Neural cell (in vitro differentiated cells): Measurements from ENCODE around the gene PDCD1. TPM values are rescaled to one million over a fixed set of nuclear protein-coding genes. Genes with fewer than 3 reads are reported as not detected.
"Not testable (repeated sequence)": the region's sequence is repeated elsewhere in the genome, so short reads cannot be mapped to it uniquely, and the experiment has no call there.

ENCODE experiments used
- H2AFZ ChIP-seq: fragments of 200-600, 300-800 bp; sonication (generic), shearing (Covaris generic); 2 replicates; pipeline ENCODE4 v1.6.0; 2014; ENCODE audit warnings: low read depth, mild to moderate bottlenecking, antibody characterized with exemption, low read length, moderate library complexity
- H3F3A ChIP-seq: fragments of 200-600 bp; shearing (Covaris generic); 2 replicates; pipeline ENCODE4 v1.6.1; 2016; ENCODE audit warnings: mild to moderate bottlenecking, moderate library complexity, mixed read lengths, antibody characterized with exemption, low read length; ENCODE audit not compliant: insufficient read depth, poor library complexity, severe bottlenecking
- H3K27ac ChIP-seq: fragments of 200-600, 300-800 bp; sonication (generic), shearing (Covaris generic); 2 replicates; pipeline ENCODE4 v1.5.1; 2014; ENCODE audit warnings: mild to moderate bottlenecking, low read length, moderate library complexity
- H3K27me3 ChIP-seq: fragments of 300-800, 200-600 bp; sonication (generic), shearing (Covaris generic); 2 replicates; pipeline ENCODE4 v1.6.0; 2014; ENCODE audit warnings: mild to moderate bottlenecking, low read depth, low read length, moderate library complexity; ENCODE audit not compliant: insufficient read depth
- H3K36me3 ChIP-seq: fragments of 300-800, 200-600 bp; sonication (generic), shearing (Covaris generic); 2 replicates; pipeline ENCODE4 v1.5.1; 2014; ENCODE audit warnings: mild to moderate bottlenecking, antibody characterized with exemption, low read length, moderate library complexity; ENCODE audit not compliant: insufficient read depth
- H3K4me2 ChIP-seq: fragments of 300-800, 200-600 bp; sonication (generic), shearing (Covaris generic); 2 replicates; pipeline ENCODE4 v1.6.0; 2014; ENCODE audit warnings: mild to moderate bottlenecking, low read length
- H3K4me3 ChIP-seq: fragments of 300-800, 200-600 bp; sonication (generic), shearing (Covaris generic); 2 replicates; pipeline ENCODE4 v1.5.1; 2014; ENCODE audit warnings: mild to moderate bottlenecking, low read length, moderate library complexity
- H3K79me2 ChIP-seq: fragments of 200-600 bp; shearing (Covaris generic); replicated peaks from 2 replicates; pipeline ENCODE4 v1.6.0; 2014; ENCODE audit warnings: mild to moderate bottlenecking, low read length, moderate library complexity; ENCODE audit not compliant: insufficient read depth
- H3K9ac ChIP-seq: fragments of 300-800, 200-600 bp; sonication (generic), shearing (Covaris generic); 2 replicates; pipeline ENCODE4 v1.6.1; 2016; ENCODE audit warnings: mild to moderate bottlenecking, low read length, mixed read lengths
- H3K9me2 ChIP-seq: fragments of 200-600 bp; shearing (Covaris generic); 2 replicates; pipeline ENCODE4 v1.6.1; 2016; ENCODE audit warnings: mild to moderate bottlenecking, low read length, mixed read lengths; ENCODE audit not compliant: insufficient read depth
- H3K9me3 ChIP-seq: fragments of 200-600, 300-800 bp; sonication (generic), shearing (Covaris generic); 2 replicates; pipeline ENCODE4 v1.6.1; 2016; ENCODE audit warnings: mild to moderate bottlenecking, mixed run types, low read length, moderate library complexity, mixed read lengths
- H4K20me1 ChIP-seq: fragments of 200-600 bp; shearing (Covaris generic); 2 replicates; pipeline ENCODE4 v1.6.1; 2016; ENCODE audit warnings: mild to moderate bottlenecking, mixed run types; ENCODE audit not compliant: insufficient read depth
- CTCF ChIP-seq: fragments of 450-650 bp; IDR thresholded peaks from 2 replicates; pipeline ENCODE4 v1.5.1; 2014; ENCODE audit warnings: antibody characterized with exemption, mild to moderate bottlenecking, moderate library complexity; ENCODE audit not compliant: poor library complexity, severe bottlenecking
- EP300 ChIP-seq: fragments of 450-650 bp; conservative IDR thresholded peaks from 2 replicates; pipeline ENCODE4 v1.6.1; 2014; ENCODE audit warnings: antibody characterized with exemption, mild to moderate bottlenecking, moderate library complexity; ENCODE audit not compliant: poor library complexity, severe bottlenecking
- EZH2 ChIP-seq: fragments of 200-600, 300-800 bp; shearing (Covaris generic), sonication (generic); IDR thresholded peaks from 2 replicates; pipeline ENCODE4 v1.6.1; 2014; ENCODE audit warnings: antibody characterized with exemption, low read length, borderline replicate concordance, mild to moderate bottlenecking; ENCODE audit not compliant: insufficient read depth, poor library complexity, severe bottlenecking
- MXI1 ChIP-seq: fragments of 450-650 bp; conservative IDR thresholded peaks from 2 replicates; pipeline ENCODE4 v1.6.1; 2014; ENCODE audit warnings: antibody characterized with exemption, mild to moderate bottlenecking; ENCODE audit not compliant: poor library complexity, severe bottlenecking
- POLR2AphosphoS5 ChIP-seq: IDR thresholded peaks from 2 replicates; pipeline ENCODE4 v1.6.1; 2012
- RAD21 ChIP-seq: fragments of 450-650 bp; conservative IDR thresholded peaks from 2 replicates; pipeline ENCODE4 v1.6.1; 2014; ENCODE audit warnings: antibody characterized with exemption, mild to moderate bottlenecking, moderate library complexity
- REST ChIP-seq: IDR thresholded peaks from 2 replicates; pipeline ENCODE4 v1.6.1; 2012; ENCODE audit warnings: borderline replicate concordance
- SMC3 ChIP-seq: fragments of 450-650 bp; conservative IDR thresholded peaks from 2 replicates; pipeline ENCODE4 v1.6.1; 2014; ENCODE audit warnings: antibody characterized with exemption, mild to moderate bottlenecking, moderate library complexity; ENCODE audit not compliant: poor library complexity
- TAF1 ChIP-seq: IDR thresholded peaks from 2 replicates; pipeline ENCODE4 v1.6.1; 2012; ENCODE audit warnings: low read depth
- polyA plus RNA-seq: library from polyadenylated mRNA; depleted of rRNA; stranded (reverse); fragments of >200 nt; gene quantifications from 2 replicates; pipeline ENCODE4 v1.2.3, GENCODE V29; 2014

PDCD1 gene
- polyA plus RNA-seq, 1 donor from 2014 or later = not detected

- H3K27me3 ChIP-seq = no peaks in the 10 kb centered on the region
Observed at GRCh38 chr2:241808051-241808720, 50.5 kb downstream of the PDCD1 start.

GRCh38 chr2:241806217-241806616 lies 52.5 kb downstream of the PDCD1 start:
- not testable (repeated sequence) for H3K4me2 ChIP-seq, H3F3A ChIP-seq, H3K9ac ChIP-seq, H4K20me1 ChIP-seq, H3K27me3 ChIP-seq, H3K36me3 ChIP-seq, H3K4me3 ChIP-seq, H3K27ac ChIP-seq, H3K79me2 ChIP-seq, H2AFZ ChIP-seq, H3K9me2 ChIP-seq, H3K9me3 ChIP-seq

More at GRCh38 chr2:241808051-241808720, 50.5 kb downstream of the PDCD1 start:
- no peaks in the 10 kb centered on the region for H3K9me3 ChIP-seq
- H4K20me1 ChIP-seq = no peaks in the 10 kb centered on the region
- H3K27ac ChIP-seq = no peak overlapping the region
- no peak overlapping the region for H2AFZ ChIP-seq
- no peaks in the 10 kb centered on the region for H3F3A ChIP-seq
- no peak for TF ChIP-seq EZH2
- TF ChIP-seq RAD21 = no peak
- TF ChIP-seq CTCF = no peak
- no peak for TF ChIP-seq REST
- no peak for TF ChIP-seq TAF1
- no peak for TF ChIP-seq SMC3
- TF ChIP-seq EP300 = no peak
- no peak for TF ChIP-seq POLR2AphosphoS5
- TF ChIP-seq MXI1 = no peak
- H3K9ac ChIP-seq = no peak overlapping the region
- H3K36me3 ChIP-seq = no peaks in the 10 kb centered on the region
- no peaks in the 10 kb centered on the region for H3K9me2 ChIP-seq
- no peak overlapping the region for H3K4me2 ChIP-seq
- H3K4me3 ChIP-seq = no peak overlapping the region
- H3K79me2 ChIP-seq = no peaks in the 10 kb centered on the region
